HG03175 (cell line): Measurements from ENCODE around the gene HDAC4.

ENCODE experiments used
- ATAC-seq: cut with Tn5 transposase; IDR thresholded peaks from one replicate; pipeline ENCODE4 v1.9.1; 2021; ENCODE audit warnings: mild to moderate bottlenecking, moderate library complexity; ENCODE audit not compliant: unreplicated experiment

The HDAC4 gene

DNA sequence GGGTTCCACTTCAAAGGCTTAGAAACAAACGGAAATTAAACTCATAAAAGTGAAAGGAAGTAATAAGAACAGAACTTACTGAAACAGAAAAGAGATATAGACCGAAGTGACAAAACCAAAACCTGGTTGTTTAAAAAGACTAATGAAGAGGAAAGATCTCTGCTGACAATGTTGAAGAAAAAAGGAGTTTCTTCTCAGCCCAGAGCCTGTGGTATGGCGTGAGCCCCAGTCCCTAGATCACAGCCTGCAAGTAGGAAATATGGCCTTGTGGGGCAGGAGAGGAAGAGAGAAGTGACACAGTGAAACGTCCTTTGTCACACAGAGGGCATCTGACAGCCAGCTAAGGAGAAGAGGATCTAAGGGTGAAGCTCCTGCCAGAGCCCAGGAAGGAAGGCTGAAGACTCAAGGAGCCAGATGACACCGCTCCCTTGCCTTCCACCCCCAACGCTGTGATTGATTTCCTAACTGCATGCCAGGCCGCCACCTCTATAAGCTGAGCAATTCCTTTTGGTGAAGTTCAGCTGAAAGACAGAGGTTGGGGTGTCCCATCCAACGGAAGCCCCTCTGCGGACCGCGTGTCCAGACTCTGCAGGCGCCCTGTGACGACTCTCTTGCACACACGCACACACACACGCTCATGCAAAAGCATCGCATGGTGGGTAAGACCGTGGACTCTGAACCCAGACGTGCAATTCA is 141.1 kb downstream of the HDAC4 start:
- peak; percentile 69 for ATAC-seq

DNA sequence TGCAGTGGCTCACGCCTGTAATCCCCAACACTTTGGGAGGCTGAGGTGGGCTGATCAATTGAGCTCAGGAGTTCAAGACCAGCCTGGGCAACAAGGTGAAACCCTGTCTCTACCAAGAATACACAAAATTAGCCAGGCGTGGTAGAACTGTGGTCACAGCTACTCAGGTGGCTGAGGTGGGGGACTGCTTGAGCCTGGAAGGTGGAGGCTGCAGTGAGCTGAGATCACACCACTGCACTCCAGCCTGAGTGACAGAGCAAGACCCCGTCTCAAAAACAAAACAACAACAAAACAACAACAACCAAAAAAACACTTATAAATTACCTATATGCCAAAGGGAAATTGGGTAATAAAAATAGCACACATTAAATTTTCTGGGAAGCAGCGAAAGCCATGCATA is 141.6 kb downstream of the HDAC4 start:
- peak; percentile 60 for ATAC-seq

DNA sequence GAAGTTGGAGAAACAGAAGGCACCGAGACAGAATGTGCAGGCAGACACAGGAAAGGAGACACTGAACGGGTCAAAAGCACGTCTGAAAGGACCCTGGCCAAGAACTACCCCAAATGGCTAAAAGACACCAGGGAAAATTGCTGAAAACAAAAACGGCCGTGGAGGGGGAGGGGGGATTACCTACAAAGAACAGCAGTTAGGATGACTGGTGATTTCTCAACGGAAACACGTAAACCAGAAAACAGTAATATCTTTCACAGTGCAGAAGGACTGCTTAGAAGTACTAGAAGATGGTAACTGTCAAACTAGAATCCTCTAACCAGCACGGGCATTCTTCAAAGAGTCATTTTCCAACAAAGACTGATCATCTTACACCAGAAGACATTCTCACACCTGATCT is 142.6 kb downstream of the HDAC4 start:
- no peak for ATAC-seq

DNA sequence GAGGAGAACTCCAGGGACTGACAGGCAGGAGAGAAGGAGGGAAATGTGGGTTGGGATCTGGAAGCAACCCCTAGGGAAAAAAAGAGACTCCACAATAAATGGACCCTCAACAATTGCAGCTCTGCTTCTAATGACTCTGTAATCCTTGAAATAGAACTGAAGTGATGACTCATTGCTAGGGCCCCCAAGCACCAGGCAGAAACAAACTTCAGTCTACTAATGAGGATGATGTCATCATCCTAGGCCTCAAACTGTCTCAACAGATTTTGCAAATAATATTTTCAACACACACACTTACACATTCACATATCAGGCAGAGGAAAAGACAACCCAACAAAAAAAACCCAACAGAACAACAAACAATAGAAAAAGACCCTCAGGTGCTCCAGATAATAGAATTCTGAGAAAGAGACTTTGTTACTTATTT is 143.3 kb downstream of the HDAC4 start:
- ATAC-seq: no peak

DNA sequence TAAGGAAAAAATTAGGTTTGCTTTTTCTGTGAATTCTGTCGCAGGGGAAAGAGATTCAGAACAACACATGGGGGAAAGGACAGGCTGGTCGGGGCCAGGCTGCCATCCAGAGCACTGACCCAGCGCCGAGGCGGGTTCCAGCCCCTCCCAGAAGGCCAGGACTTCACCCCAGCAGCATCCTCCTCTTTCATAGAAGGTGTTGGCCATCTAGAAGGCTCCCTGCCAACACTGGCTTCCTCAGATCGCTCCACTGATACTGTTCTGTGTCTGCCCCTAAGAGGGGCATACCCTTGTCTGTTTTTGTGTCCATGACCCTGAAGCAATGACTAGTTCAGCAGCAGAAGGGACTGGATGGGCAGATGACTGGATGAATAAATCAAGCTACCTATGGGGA is 144.5 kb downstream of the HDAC4 start:
- no peak for ATAC-seq

DNA sequence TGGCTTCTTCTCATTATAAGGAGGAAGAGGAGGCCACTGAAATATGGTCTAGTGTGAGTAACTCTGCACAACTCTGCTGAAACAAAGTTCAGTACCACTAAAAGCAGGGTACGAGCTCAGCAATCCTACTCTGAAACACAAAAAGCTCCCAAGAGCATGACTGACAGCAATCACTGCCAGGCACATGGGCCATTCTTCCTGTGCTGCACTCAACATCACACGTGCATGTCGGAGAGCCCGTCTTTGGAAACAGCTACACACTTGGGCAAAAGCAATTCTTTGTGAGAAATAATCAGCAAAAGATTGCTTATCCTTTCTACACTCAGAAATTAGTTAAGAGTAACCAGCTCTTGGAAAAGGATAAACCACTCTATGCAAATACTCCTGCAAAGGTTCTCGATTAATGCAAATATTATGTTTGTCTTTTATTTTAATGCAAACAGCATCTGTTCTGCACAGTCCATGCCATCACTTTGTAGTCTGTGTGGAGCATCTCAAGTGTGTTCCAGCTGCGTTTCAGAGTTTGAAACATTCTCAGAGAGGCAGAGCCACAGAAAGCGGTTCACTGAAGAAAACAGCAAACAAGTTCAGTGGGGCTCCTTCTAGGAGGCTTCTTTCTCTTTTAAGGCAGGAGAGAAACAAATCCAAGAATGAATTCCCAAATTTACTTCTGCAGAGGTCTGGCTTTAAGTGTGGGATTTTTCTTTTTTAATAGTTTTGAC is 145.0 kb downstream of the HDAC4 start:
- no peak for ATAC-seq

DNA sequence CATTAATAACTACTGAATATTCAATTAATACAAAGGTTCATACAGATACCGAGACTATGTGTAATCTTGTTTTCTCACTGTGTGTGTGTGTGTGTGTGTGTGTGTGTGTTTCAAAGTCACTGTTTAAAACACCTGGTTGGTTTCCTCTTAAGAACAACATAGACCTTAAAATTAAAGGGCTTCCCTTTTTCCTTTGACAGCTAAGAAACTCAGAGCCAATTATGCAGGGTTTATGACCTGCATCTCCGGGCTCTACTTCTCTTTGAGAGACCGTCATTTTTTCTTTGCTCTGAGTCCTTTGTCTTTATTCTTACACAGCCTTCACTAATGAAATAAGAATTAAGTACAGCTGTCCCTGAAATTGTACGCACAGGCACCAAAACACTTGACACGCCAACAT is 145.6 kb downstream of the HDAC4 start:
- ATAC-seq: no peak

DNA sequence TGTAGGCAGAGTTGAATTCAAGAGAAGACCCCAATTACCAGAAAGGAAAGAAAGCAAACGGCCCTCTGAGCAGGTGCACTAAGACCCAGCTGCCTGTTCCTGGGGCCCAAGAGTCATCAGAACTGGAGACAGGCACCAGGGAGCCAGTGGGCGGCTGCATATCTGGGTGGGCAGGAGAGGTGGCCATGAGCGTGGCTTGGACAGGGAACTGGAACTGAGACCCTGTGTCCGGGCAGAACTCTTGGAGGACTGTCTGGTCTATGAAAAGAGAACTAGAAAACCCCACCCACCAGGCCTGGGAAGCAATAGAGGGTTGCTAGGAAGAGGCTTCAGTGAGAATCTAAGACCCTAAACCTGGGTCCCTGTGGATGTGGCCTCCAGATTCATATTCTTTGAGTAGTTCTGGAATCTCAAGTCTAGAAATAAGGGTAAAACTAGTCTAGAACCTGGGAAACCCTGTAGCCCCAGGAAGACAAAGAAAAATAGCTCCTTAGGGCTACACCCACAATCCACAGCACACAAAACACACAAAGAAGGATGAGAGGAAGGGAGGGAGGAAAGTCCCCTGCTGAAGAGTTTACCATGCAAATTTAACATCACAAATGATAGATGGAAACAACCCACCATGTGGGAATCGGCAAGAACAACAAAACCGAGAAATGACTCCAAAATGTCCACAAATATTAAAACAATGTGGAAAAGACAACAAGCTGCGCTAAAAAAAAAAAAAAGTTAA is 147.0 kb downstream of the HDAC4 start:
- no peak for ATAC-seq

DNA sequence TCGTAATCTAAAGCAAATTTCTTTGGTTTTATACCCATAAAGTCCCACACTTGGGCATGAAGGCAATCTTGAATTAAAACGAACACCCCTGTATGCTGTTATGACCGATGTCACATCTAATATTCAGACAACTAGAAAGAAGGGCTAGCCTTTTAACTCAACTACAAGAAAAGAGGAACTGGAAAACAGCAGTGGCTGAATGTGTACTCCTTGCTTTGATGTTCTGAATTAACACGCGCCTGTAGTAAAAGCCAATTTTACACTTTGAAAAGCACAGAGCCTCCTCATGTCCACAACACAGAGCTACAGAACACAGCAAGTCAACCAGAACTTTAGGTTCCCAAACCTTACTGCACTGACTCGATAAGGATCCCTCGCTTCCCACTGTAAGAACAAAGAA is 147.6 kb downstream of the HDAC4 start:
- ATAC-seq: peak; percentile 64

DNA sequence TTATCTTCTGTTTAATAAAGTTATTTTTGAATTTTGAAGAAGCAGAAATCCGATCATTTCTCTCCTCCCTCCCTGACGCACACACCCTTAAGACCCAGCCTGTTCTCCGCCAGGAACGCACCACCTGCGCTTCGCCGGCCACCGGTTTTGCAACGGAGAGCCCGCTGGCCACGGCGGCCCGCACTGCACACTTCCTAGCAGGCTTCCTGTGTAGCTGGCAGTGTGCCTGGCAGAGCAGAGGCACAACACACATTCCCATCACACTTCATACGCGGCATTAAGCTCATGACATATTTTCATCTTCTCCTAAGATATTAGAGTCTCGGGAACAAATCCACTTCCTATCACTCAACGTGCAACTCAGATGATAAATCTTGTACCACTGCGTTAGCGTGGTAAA is 148.0 kb downstream of the HDAC4 start:
- ATAC-seq: no peak

DNA sequence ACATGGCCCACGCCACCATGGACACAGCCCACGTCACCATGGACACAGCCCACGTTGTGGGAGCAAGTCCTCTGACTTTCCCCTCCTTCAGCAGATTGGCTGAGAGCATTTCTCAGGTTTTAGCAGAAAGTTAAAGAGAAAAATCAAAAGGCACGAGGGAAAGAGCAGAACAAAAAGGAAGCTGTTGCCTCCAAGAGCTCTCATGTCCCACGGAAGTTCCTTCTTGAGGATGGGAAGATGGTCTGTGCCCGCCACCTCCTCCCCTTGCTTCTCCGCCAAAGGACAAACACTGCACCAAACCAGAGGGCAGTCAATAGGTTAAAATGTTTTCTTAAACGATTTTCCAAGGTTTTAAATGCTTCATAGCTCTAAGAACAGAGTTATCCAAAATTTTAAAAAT is 148.4 kb downstream of the HDAC4 start:
- no peak for ATAC-seq

DNA sequence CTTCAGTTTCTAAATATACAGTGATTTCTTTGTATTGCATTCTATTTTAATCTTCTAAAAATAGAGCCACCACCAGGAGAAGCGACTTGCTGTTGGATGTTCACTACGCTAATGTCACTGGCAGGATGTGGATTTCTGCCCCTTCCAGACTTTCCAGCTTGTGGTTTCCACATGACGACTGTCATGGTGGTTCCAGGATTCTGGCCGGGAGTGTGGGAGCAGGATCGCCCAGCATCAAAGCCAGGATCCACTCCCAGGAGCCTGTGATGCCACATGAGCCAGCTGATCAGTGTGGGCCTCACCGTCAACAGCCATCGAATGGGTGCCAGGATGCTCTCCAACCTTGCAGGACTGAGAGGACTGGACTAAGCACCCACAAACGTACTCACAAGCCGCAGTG is 148.8 kb downstream of the HDAC4 start:
- ATAC-seq: no peak

DNA sequence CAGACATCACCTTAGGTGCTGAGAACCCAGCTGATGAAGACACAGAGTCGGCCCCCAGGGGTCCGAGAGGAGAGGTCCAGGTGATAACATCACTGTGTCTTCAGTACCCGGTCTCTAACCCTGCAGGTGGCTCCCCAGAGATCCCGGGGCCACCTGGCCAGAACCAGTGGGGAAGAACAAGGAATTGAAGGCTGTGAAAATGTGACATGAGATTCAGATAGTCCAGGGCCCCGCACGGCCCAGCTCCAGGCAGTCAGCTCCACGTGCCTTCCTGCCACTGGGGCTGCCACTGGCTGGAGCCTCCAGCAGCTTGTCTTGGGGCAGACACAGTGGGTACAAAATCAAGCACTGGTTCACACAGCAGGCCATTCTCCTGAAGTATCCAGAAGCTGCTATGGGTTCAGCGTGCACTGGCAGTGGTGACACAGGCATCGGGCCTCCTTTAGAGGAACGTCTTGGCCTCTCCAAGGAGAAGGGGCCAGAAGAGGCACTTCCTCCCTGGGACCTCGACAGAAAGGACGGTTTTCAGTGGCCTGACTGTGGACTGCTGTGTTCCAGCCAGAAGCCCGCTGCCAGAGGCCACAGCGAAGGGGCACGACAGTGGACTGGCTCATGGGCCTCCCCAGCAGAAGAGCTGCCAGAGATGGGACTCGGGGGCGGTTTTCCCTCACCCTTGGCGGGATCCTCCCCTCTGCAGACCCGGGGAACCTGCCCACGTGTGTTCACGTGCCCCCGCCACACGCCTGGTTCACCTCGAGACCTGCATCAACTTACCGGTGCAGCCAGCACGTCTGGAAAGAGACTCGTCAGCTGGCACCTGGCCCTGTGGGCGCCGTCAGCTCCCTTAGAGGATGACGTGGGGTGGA is 150.4 kb downstream of the HDAC4 start:
- no peak for ATAC-seq

DNA sequence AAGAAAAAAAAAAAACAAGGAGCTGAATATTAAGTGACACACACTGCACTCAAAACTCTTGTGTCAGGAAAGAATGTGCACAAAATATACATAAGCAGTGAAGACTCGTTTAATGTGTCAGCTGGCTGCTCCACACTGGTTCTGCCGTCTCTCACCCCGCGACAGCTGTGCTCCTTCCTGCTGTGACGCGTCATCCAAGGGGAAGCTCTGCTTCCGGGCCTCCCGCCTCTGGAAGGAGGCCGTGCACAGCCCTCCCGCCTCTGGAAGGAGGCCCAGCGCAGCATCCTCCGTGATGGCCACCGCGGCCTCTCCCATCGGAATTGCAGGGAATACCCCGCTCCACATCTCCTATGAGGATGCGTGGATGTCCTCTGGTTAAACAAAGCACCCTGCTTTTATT is 151.0 kb downstream of the HDAC4 start:
- ATAC-seq: no peak

DNA sequence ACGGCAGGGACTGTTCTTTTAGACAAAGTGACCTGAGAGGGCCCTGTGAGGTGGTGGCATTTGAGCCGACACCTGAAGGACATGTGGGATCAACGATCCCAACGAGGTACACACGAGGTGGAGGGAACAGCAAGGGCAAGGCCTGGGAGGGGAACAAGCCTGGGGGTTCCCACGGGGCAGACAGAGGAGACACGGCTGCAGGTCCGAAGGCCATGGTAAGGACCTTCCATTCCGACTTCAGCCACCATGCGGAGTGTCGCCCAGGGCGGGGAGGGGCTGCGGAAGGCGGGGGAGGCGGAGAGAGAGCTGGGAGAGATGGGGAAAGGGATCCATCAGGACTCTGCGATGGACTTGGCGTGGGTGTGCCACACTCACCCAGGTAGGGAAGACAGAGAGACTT is 151.8 kb downstream of the HDAC4 start:
- ATAC-seq: no peak

DNA sequence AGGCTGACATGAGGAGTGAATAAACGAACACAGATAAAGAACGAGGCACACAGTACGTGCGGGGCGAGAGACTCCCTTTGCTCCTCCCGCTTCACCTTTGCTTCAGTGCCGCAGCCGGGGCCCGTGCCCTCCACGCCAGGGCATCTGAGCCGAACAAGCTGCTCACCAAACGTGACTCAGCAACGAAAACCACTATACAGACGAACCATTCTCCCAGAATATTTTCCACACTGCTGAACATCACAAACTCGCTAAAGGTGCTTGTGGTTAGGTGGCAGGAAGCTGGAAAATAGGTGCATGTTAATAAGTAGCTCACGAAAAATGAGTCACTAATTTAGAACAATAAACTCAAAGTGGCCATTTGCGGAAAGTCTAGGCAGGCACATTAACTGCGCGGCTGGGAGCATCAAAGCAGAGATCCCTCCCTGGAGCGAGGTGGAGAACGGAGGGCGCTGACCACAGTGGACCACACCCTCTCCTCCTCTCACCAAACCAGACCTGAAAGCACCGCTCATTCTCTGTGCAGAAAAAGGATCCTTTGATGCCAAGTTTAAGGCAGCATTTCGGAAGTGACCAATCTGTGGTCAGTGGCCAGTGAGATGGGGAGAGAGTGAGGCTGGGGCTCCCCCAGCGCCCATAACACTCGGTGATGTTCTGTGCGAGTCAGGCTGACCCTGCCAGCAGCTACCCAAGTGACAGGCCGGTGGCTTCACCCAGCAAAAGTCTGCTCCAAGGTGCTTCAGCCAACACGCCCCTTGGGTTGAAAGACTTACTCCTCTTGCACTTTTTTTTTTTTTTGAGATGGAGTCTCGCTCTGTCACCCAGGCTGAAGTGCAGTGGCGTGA is 153.2 kb downstream of the HDAC4 start:
- no peak for ATAC-seq

DNA sequence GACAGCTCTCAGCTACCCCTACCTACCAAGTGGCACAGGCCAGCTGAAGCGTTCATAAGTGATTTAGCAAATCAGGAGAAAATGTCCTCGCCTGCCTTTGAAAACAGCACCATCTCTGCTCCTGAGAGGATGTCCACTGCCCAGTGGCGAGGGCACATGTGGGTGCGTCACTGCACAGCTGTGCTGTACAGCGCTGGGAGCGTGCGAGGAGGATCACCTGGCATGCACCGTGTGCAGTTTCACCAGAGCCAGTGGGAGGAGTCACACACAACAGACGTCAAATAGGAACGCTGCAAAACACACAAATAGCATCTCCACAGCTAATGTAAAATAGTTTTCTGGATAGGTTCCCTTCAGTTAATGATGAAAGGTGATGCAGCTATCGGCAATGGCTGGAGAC is 154.1 kb downstream of the HDAC4 start:
- ATAC-seq: no peak

DNA sequence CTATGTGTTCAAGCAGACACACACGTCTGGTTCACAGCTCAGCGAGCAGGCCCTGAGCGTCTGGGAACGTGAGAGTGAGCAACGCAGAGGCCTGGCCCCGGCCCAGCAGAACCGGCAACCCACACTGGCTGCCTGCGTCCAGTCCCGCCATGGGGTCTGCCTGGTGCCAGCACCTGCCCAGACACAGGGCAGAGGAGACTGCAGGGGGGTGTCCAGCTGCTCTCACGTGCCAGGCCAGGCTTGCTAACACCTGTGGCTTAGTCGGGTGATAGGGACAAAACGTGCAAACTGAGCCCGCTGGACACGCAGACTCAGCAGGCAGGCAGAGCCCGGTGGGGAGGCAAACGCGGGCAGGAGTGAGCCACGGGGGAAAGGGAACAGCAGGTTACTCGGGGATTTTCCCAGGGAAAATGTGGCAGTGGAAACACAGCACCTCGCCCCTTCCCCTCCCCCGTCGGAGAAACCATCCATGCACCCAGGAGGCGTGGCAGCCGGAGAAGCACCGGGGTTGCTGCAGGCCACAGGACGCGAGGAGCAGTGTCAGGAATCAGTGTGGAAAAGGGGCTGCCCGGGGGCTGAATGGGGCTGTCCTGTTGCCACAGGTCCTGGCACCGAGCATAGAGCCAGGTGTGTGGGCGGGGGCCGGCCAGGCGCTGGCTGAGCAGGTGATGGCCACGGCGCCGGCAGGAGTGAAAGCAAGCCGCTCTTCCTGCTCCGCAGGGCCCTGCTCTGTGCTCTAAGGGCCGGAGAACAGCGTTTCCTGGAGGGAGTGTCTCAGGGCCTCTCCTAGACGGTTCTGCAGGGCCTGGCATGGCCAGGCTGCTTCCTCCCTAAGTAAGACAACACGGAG is 154.7 kb downstream of the HDAC4 start:
- no peak for ATAC-seq

DNA sequence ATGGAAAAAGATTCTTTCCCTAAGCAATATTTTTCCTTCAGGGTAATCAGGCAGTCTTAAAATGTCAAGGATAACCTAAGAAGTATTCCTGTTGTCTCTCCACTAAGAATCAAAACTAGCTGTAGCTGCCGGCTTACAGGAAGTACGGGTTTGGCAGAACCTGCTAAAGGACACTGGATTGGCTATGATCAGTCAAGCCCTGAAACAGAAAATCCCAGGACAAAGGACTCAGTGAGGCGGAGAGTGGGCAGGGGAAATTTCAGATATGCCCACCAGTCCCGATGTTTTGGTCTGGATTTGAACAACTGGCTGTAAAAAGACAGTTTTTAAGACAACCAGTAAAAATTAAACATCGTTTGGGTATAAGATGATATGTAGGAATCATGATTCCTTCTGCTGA is 155.7 kb downstream of the HDAC4 start:
- no peak for ATAC-seq
